LHCN-M2 (cell line): ENCODE measurements around the gene ST3GAL4. TPM values are rescaled to one million over a fixed set of nuclear protein-coding genes. Genes with fewer than 3 reads are reported as not detected.
A peak's percentile ranks its signal among the peaks of the same experiment; 100 is the strongest.
"Not testable (repeated sequence)": the region's sequence is repeated elsewhere in the genome, so short reads cannot be mapped to it uniquely, and the experiment has no call there.

Experiments
- DNase-seq: peaks from one replicate; pipeline ENCODE4 v3.0.0-alpha.2; 2012; ENCODE audit warnings: low read depth
- total RNA-seq: library from RNA; depleted of rRNA; stranded (reverse); fragments of >200 nt; gene quantifications from 2 replicates; pipeline ENCODE4 v1.2.3, GENCODE V29; 2014

The ST3GAL4 gene
- total RNA-seq, 1 experiment from 2014 or later, result 36.3 TPM

DNA sequence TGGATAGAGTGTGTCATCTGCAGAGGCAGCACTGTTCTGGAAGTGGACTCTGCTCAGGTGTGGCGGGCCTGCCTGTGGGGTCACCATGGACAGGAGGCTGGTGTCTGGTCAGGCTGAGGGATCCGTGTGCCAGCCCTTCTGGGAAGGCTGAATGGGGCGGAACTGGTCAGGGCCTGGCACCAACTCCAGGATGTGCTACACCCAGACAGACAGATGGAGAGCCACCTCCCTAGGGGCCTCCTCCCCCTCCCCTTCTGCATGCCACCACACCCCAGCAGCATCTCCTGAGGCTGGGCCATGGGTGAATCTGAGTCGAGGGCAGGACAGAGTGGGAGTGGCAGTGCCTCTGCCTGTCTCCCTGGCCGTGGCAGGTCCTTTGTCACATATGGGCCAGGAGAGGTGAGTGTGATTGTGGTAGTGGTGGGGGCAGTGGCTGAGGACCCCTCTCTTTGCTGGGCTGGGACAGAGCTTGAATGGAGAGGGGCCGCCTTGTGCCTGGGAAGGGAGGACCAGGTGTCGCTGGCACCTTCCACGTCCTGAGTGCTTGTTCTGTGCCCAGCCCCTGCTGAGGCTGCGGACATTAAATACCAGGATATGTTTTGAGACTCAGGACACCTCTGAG is 29.1 kb downstream of the ST3GAL4 start:
- DNase-seq, result no peak

DNA sequence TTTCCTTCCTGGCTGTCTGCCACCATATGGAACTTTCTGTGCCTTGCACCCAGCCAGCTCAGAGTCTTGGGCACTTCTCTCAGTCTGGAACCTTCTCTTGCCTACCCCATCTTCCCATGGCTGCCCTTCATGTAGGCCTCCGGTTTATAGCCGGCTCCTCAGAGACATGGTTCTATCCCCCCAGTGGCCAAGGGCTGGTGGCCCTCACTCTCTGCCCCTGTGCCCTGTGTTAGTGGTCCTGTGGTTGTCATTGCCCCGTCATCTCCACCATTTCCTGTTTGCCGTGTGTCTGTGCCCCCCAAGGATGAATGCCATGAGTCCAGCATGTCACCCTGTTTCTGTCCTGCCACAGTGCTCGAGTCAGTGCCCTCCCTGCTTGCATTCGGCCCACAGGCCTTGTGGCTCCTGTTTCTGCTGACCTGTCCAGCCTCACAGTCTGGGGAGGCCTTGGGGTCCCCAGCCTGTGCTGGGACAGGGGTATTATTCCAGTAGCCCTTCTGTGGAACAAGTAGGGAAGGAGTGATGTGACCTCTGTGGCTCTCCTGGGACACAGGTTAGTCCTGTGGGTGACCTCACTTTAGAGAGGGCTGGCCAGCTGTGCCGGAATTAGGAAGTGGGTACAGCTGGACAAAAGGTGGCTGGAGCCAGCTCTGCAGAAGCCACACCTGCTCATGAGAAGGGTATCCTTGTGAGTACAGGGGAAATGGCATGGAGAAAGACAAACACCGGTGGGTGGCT is 30.7 kb downstream of the ST3GAL4 start:
- no peak for DNase-seq

DNA sequence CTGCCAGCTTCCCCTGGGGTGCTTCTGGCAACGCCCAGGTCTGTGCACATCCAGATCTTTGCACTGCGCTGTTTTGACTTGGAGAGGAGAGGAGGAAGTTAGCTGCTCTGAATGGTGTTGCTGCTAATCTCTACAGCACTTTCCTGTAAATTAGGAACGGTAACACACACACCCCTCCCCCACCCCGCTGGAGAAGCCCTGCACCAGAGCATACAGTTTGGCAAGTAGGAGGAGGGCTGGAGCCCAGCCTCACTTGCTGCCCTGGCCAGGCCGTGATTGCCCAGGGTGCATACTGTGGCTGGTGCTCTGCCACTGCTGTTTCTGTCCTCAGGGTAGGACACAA is 31.2 kb downstream of the ST3GAL4 start:
- DNase-seq, result not testable (repeated sequence)

DNA sequence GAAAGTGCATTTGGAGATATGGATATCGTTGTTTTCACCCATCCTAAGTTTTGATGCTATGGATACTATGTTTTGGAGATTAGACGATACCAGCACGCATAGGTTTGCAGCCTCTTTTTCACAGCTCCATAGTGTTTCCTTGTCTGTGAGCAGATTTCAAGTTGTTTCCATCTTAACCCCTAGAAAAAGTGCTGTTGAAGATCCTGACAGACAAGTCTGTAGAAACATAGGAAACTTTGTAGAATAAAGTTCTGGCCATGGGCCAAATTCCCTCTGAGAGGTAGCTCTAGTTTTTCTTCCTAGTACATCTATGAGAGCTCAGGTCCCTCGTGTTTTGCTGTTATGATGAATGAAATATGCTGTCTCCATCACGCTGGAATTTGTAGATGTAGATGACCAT is 32.4 kb downstream of the ST3GAL4 start:
- no peak for DNase-seq

DNA sequence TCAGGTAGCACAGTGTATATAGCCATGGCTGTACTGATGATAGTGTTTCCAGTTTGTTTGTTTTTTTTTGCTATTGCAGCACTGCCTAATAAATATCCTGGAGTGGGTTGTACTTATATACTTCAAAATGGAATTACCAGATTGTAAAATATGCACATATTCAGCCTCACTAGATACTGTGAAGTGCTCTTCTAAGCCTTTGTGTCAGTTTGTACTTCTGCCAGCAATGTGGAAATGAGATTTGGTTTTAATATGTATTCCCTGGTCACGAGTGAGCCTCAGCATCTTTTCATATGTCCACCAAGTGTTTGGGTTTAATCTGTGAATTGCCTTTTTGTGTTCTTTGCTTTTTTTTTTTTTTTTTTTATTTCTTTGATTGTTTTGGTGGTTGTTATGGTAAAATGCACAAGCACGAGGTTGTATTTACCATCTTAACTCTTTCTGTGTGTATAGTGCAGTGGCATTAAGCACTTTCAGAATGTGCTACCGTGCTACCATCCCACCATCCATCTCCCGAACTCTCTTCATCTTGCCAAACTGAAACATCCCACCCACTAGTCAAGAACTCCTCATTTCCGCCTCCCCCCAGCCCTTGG is 34.9 kb downstream of the ST3GAL4 start:
- no peak for DNase-seq

DNA sequence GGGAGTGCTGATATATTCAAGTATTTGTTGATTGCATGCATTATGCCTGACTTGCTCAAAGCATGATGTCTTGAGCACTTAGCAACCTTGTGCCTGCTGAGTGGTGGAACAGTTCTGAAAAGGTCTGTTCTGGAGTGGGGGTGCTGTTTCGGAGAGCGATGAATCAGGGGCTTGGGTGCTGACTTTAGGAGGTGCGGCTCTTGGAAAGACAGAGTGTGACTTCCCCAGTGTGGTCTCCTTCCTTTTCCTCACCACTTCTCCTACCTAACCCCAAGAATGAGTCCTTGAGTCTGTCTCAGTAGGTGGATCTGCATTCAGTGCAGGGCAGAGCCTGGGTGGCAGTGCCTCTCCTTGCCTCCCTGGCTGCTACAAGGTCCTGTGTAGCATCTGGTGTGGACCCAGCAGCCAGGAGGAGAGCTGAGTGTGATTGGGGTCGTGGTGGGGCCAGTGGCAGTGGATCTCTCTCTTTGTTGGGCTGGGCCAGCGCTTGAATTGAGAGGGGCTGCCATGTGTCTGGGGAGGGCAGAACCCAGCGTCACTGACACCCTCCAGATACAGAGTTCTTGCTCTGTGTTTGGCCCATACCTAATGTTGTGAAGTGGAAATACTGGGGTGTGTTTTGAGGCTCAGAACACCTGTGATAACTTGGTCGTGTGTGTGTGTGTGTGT is 35.9 kb downstream of the ST3GAL4 start:
- DNase-seq, result no peak

DNA sequence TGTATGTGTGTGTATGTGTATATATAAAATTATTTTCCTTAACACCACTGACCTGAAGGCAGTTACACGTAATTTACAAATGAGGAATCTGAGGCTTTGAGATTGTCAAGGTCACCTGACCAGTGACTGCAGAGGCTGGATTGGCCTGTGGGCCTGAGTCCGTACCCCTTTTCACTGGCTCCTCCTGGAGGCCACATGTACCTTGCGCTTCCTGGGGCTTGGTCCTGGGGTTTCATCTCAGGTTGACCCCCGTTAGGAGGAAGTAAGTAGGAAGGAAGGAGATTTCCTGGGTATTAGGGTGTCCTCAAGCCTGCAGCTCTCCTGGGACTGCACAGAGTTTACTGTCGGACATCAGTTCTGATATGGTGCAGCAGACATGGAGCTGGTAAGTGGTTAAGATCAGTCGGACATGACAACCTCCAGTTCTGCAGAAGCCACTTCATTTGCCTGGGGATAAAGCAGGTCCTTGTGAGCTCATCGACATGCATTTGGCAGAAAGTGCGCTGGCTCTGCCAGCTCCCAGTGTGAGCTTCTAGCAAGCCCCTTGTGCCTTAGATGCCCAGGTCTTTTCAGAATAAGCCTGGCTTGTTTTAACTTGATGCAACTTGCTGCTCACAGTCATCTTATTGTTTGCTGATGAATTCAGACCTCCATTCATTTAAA is 36.6 kb downstream of the ST3GAL4 start:
- DNase-seq, result no peak

DNA sequence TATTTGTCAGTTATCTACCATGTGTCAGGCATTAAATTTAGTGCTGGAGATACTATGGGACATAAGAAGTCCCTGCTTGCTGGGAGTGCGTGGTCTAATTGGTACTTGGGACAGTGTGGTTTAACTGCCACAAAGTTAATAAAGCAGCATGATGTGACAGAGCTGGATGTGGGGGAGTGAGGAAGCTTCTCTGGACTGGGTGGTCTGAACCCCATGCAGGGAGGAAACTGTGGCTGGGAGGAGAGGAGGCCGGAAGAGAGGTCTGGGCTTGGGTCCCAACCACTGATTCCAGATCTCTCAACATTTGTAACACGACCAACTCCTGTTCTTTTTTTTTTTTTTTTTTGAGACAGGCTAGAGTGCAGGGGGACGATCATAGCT is 37.1 kb downstream of the ST3GAL4 start:
- DNase-seq, result no peak

DNA sequence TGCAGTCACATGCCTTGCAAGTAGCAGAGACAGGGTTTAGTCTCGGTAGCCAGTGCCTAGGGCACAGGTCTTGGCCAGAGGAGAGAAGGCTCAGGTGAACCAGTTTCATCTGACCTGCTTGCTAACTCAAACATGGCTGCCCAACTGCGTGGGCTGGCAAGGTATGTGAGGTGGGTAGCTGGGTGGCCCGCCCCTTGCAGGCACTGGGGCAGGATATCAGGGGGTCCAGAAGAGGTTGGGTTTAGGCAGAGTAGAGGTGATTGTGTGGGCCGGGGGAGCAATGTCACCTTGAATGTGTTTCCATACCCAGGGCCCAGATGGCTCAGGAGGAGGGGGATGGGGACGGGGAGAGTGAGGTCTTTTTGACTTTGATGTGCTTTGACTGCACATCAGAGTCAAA is 37.7 kb downstream of the ST3GAL4 start:
- no peak for DNase-seq

DNA sequence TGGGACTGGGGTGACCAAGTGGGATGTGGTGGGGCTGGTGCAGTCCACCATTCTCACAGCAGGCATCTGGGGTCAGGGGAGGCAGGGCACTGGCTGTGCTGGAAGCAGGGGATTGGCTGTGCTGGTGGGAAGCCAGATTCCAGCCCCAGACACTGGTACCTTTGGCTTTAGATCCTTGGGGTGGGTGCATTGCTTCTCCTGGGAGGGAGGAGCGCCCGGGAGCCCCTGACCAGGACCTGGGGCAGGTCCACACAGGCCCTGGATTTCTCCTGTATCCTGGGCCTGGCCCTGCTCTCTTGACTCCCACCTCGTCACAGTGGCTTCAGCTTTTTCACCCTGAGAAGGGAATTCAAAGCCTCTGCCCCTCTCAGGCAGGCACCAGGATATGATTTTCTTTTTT is 38.5 kb downstream of the ST3GAL4 start:
- no peak for DNase-seq

DNA sequence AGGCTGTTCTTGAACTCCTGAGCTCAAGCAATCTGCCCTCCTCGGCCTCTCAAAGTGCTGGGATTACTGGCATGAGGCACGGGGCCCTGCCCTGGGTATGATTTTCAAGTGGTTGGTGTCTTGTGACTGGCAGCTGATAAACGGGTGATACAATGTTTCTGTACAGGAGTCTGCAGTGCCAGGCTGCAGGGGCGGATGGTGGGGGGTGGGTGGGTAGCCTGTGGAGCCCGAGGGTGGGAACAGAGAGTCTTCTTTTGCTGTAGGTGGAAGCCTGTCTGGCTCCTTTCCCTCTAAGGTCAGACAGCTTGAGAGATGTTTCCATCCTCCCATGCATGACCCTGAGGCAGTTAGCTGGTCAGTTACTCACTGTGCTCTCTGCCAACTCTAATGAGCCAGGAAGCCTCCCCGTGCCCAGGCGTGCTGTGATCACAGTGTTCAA is 39.2 kb downstream of the ST3GAL4 start:
- not testable (repeated sequence) for DNase-seq

DNA sequence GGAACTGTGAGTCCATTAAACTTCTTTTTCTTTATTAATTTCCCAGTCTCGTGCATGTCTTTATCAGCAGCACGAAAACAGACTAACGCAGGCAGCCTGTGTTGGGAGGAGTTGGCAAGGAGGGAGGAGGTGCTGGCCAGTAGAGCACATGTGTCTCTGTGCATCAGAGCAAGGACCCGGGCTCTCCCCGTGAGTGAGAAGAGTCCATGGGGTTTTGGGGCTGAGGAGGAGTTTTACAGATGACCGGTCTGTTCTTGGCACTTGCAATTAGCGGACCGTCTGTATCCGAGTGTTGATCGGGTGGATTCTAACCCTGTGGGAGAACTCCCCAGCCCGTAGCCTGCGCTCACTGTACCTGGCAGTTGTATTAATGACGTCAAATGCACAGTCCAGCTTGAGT is 40.3 kb downstream of the ST3GAL4 start:
- DNase-seq, result not testable (repeated sequence)

DNA sequence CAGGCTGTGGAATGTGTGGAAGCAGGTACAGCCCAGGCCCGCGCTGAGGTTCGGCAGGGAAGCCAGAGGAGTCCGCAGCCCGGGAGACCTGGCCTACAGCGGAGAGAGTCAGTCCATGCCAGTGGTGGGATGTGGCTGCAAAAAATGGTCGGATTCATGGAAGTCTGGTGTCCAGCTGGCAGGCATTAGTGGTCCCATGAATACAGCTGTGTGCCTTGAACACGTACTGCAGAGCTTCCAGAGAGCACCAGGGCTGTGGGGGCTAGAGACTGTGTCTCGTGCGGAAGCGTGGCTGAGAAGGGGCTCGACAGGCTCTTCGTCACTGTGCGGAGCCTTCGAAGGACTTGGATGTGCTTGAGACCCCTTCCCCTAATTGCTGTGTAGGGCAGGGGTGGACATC is 40.8 kb downstream of the ST3GAL4 start:
- DNase-seq, result not testable (repeated sequence)

DNA sequence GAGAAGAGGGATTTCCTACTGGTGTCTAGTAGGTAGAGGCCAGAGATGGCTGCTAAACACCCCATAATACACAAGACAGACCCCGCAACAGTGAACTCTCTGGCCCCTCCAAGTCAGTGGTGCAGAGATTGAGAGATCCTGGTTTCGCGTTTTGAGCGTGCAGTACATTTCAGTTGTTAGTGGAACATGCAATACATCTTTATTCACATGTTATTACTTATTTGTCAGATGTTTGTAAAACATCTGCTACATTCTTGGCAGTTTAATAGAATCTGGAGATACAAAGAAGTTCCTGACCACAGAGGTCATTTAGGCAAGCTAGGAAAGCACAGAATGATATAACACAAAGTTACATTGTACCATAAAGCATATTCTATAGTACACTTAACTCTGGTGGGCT is 41.5 kb downstream of the ST3GAL4 start:
- no peak for DNase-seq

DNA sequence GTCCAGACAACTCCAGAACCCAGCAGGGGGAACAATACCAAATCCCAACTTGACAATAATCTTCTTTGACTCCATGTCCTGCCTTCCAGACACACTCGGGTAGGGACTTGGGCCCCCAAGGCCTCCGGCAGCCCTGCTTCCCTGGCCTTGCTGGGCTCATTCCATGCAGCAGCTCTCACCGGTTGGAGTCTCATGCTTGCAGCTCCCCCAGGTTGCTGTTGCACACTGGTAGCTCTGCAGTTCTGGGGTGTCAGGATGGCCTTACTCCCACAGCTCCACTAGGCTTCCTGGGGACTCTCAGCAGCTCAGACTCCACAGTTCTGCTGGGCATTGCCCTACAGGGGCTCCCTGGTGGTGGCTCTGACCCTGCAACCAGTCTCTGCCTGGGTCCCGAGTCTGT is 42.8 kb downstream of the ST3GAL4 start:
- DNase-seq, result no peak

DNA sequence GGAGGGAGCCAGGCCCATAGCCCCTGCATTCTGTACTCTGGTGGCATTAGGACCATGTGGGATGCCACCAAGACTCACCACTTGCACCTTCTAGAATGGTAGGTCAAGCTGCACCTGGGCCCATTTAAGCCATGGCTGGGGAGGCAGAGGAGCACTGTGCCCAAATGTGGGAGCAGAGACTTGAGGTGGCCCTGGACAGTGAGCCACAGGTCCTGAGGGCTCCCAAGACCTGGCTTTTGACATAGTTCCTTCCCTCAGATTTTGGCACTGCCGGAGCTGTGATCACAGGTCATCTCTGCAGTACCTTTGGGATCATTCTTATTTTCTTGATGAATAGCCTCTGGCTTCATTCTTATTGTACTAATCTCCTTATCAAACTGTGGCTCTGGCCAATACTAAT is 43.2 kb downstream of the ST3GAL4 start:
- no peak for DNase-seq

DNA sequence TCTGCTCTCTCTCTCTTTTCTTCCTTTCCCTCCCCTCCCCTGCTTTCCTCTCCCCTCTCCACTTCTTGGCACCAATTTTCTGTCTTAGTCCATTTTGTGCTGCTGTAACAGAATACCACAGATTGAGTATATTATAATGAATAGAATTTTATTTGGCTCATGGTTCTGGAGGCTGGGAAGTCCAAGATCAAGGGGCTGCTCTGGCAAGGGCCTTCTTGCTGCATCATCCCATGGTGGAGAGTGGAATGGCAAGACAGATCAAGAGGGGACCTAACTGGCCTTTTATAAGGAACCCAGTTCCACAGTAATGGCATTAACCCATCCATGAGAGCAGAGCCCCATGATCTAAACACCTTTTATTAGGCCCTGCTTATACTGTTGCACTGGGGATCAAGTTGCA is 44.5 kb downstream of the ST3GAL4 start:
- DNase-seq, result no peak

DNA sequence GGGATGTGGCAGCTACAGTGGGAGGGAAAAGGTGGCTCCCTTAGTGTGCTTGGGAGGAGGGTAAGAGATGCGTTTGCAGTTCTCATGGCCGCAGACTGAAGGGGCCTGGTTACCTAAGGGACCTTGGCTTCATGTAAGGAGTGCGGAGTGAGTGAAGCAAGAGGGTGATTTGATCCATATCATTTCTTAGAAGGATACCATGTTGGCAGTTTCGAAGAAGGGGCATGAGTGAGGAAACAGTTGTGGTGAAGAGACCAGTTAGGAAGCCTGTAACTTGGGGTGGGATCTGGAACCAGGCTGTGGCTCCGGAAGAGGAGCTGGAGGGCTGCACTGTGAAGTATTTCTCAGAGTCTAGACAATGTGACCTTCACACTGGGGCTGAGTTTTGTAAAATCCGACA is 45.0 kb downstream of the ST3GAL4 start:
- no peak for DNase-seq

DNA sequence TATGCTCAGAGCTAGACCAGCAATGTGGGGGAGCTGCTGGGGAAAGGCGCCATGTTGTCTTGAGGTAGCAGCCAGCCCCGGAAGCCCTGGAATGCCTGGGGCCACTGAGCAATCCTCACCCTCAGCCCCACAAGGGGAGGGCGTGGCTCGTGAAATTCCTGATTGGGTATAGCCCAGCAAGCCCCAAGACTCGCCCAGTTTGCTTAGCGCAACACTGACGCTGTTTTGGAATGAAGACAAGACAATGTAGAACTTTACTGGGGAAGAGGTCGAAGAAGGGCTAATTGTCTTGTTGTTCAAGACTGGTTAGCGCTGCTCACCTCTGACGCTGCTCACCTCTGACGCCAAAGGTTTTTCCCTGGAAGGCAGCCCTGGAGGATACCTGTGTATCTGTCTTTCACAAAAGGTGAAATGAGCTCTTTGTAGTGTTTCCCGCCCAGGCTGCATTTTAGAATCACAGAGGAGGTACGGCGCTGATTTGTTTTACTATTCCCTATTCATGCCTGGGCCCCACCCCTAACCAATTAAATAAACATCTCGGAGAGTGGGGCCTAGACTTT is 47.6 kb downstream of the ST3GAL4 start:
- no peak for DNase-seq

DNA sequence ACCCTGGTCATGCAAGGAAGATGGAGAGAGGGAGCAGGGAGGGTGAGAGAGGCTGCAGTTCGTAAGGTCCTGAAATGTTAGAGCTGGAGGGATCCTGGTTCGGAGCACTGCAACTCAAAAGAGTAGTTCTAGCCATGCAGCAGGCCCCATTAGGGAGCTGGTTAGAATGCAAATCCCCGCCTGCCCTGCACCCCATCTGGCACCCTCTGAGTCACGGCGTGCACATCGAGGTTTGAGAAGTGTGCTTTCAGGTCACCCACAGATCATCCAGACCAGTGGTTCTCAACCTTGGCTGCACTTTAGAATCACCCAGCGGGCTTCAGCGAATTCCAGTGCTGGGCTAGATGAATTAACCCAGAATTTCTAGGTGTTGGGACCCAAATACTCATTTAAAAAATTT is 48.2 kb downstream of the ST3GAL4 start:
- peak; percentile 30 for DNase-seq

DNA sequence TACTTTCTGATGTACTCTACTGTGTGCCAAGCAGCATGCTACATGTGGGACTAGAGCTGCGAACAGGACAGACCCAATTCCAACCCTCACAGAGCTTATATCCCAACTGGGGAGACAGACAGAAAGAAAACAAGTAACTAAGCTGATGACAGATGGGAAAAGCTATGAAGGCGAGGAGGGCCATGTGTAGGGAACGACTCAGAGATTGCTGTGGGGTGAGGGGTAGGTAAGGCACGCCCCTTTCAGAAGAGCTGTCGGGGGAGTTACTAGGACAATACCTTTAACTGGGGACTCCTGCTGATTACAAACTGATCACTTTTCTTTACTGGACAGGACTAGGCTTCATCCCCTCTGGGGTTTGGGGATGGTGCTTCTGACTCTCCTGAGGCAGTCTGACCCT is 48.9 kb downstream of the ST3GAL4 start:
- DNase-seq, result peak; percentile 29

DNA sequence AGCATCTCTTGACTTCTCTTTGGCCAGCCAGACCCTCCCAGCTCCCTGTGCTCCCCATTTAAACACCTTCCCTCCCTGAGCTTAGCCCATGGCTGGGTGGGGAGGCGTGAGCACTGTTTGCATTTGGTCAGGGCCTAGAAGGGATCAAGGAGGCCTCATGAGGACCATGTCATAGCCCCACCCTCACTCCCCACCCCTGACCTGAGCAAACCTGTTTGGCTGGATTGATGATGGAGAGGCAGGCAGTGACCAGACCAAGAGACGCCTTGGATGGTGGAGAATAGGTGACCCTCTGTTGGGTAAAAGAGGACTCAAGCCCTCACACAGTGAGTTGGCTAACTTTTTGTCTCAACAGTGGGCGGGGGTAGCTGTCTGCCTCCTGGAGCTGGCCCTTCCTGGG is 49.9 kb downstream of the ST3GAL4 start:
- no peak for DNase-seq
